ENCODE measurements around the gene WNT3A.

- TF ChIP-seq CTCF (IDR thresholded peaks at IDR 0.05; ENCODE audit: low read length) (no peak), EZH2phosphoT487 (IDR thresholded peaks at IDR 0.05; ENCODE audit: low read length) (no peak)
These were observed 86.5 kb downstream of the WNT3A start for GRCh38 chr1:228093050-228093906.

Measured in MM.1S (cell line).